ENCODE measurements around the gene DDO.

DNA sequence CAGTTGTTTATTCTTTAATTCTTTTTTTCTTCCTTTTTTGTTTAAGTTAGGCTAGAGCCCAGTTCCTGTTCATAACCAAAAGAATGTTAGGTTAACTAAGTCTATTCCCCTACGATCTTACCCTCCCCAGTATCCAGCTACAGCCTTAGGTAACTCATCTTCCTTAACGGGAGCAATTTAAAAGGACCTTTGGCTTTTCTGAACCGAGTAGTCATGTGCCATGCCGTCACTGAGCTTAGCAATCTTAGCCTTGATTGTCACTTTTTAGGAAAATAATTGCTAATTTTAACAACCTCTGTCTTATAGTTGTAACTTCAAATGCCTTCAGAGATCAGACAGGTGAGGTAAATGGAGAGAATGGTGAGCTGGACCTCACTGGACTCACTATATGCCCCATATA is 63.4 kb downstream of the DDO start:
- TF ChIP-seq, protein P1, sequence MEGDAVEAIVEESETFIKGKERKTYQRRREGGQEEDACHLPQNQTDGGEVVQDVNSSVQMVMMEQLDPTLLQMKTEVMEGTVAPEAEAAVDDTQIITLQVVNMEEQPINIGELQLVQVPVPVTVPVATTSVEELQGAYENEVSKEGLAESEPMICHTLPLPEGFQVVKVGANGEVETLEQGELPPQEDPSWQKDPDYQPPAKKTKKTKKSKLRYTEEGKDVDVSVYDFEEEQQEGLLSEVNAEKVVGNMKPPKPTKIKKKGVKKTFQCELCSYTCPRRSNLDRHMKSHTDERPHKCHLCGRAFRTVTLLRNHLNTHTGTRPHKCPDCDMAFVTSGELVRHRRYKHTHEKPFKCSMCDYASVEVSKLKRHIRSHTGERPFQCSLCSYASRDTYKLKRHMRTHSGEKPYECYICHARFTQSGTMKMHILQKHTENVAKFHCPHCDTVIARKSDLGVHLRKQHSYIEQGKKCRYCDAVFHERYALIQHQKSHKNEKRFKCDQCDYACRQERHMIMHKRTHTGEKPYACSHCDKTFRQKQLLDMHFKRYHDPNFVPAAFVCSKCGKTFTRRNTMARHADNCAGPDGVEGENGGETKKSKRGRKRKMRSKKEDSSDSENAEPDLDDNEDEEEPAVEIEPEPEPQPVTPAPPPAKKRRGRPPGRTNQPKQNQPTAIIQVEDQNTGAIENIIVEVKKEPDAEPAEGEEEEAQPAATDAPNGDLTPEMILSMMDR (IDR thresholded peaks at IDR 0.05), result no peak
- TF ChIP-seq ZFX (IDR thresholded peaks at IDR 0.05; ENCODE audit: borderline replicate concordance), result no peak
